ENCODE measurements around the gene CEP120.

CEP120 gene

GRCh38 chr5:123300266-123300665 is 122.9 kb downstream of the CEP120 start:
- H3K4me3 ChIP-seq (ENCODE audit: low read depth, low read length), result no peak overlapping the region
- TF ChIP-seq CTCF (IDR thresholded peaks at IDR 0.05; ENCODE audit: low read depth, low read length), result no peak
- no peaks in the 10 kb centered on the region for H3K9me3 ChIP-seq (ENCODE audit: severe bottlenecking)
- DNase-seq, result no peak
- no peak overlapping the region for H3K27ac ChIP-seq
- no peaks in the 10 kb centered on the region for H3K27me3 ChIP-seq (ENCODE audit: insufficient read depth, low read depth, severe bottlenecking)
- H3K36me3 ChIP-seq, result no peaks in the 10 kb centered on the region

- no peaks in the 10 kb centered on the region for H3K9me3 ChIP-seq (ENCODE audit: severe bottlenecking)
- H3K36me3 ChIP-seq, result no peaks in the 10 kb centered on the region
- DNase-seq, result no peak
- H3K27me3 ChIP-seq (ENCODE audit: insufficient read depth, low read depth, severe bottlenecking), result no peaks in the 10 kb centered on the region
- TF ChIP-seq CTCF (IDR thresholded peaks at IDR 0.05; ENCODE audit: low read depth, low read length), result no peak
- H3K4me3 ChIP-seq (ENCODE audit: low read depth, low read length), result no peak overlapping the region
- no peak overlapping the region for H3K27ac ChIP-seq
Observed at GRCh38 chr5:123299136-123299535, 124.1 kb downstream of the CEP120 start.

GRCh38 chr5:123298335-123299030 is 124.7 kb downstream of the CEP120 start:
- DNase-seq, result no peak
- TF ChIP-seq CTCF (IDR thresholded peaks at IDR 0.05; ENCODE audit: low read depth, low read length), result no peak
- Histone ChIP-seq H3K36me3 (no peaks in the 10 kb centered on the region), H3K4me3 (ENCODE audit: low read depth, low read length) (no peak overlapping the region), H3K27me3 (ENCODE audit: insufficient read depth, low read depth, severe bottlenecking) (no peaks in the 10 kb centered on the region), H3K9me3 (ENCODE audit: severe bottlenecking) (no peaks in the 10 kb centered on the region), H3K27ac (no peak overlapping the region)

- TF ChIP-seq CTCF (IDR thresholded peaks at IDR 0.05; ENCODE audit: low read depth, low read length), result no peak
- no peaks in the 10 kb centered on the region for H3K27me3 ChIP-seq (ENCODE audit: insufficient read depth, low read depth, severe bottlenecking)
- H3K36me3 ChIP-seq, result no peaks in the 10 kb centered on the region
- no peaks in the 10 kb centered on the region for H3K9me3 ChIP-seq (ENCODE audit: severe bottlenecking)
- no peak overlapping the region for H3K27ac ChIP-seq
- H3K4me3 ChIP-seq (ENCODE audit: low read depth, low read length), result no peak overlapping the region
- DNase-seq, result no peak
Observed at GRCh38 chr5:123297866-123298265, 125.3 kb downstream of the CEP120 start.

- TF ChIP-seq CTCF (IDR thresholded peaks at IDR 0.05; ENCODE audit: low read depth, low read length), result no peak
- no peak for DNase-seq
- Histone ChIP-seq H3K27ac (no peak overlapping the region), H3K4me3 (ENCODE audit: low read depth, low read length) (no peak overlapping the region), H3K9me3 (ENCODE audit: severe bottlenecking) (no peaks in the 10 kb centered on the region), H3K36me3 (no peaks in the 10 kb centered on the region), H3K27me3 (ENCODE audit: insufficient read depth, low read depth, severe bottlenecking) (no peaks in the 10 kb centered on the region)
Observed at GRCh38 chr5:123297198-123297831, 125.9 kb downstream of the CEP120 start.

Data from WERI-Rb-1 (cell line).